Measurements from ENCODE around the gene PRDX2. TPM values are rescaled to one million over a fixed set of nuclear protein-coding genes. Genes with fewer than 3 reads are reported as not detected.

Gene PRDX2
- total and polyA plus RNA-seq, 10 of the 15 experiments (the other 5 are each of a cell fraction or from before 2014, with no cell fraction given): 93.0 to 812 (median 344) TPM

- peak; percentile 6; the same call in 1 of the 2 replicates for TF ChIP-seq REST (IDR thresholded peaks at IDR 0.05; ENCODE audit: low read depth, low read length)
- TF ChIP-seq SUZ12 (IDR thresholded peaks at IDR 0.05; ENCODE audit: unreplicated experiment): no peak
- no peak for TF ChIP-seq RCOR1 (conservative IDR thresholded peaks at IDR 0.05; ENCODE audit: low read depth, low read length)
- TF ChIP-seq ZBED1 (IDR thresholded peaks at IDR 0.05; ENCODE audit: borderline replicate concordance): peak; percentile 89
- peak; percentile 5 to 79 for TF ChIP-seq EGR1 (IDR thresholded peaks at IDR 0.05; ENCODE audit: borderline replicate concordance in 1 of 2, low read depth in 2 of 2, low read length in 2 of 2)
- peak; percentile 89 for TF ChIP-seq SKIL (IDR thresholded peaks at IDR 0.05; ENCODE audit: low read depth, poor library complexity, severe bottlenecking)
- TF ChIP-seq RAD21 (IDR thresholded peaks at IDR 0.05; ENCODE audit: insufficient read depth, low read depth, low read length): 0 out of 2 replicates have a peak, but pooled peaks have one; percentile 9
- peak; percentile 54; the same call in 1 of the 2 replicates for TF ChIP-seq NR2C1 (IDR thresholded peaks at IDR 0.05)
- no peak for TF ChIP-seq IRF5 (IDR thresholded peaks at IDR 0.05; ENCODE audit: borderline replicate concordance)
- TF ChIP-seq NR2F1 (conservative IDR thresholded peaks at IDR 0.05): peak; percentile 96
- 0 out of 2 replicates have a peak, but pooled peaks have one; percentile 36 for TF ChIP-seq PKNOX1 (IDR thresholded peaks at IDR 0.05)
- TF ChIP-seq SMAD1 (IDR thresholded peaks at IDR 0.05; ENCODE audit: low read depth, partially characterized antibody): peak; percentile 63
- peak; percentile 28; the same call in 1 of the 2 replicates for TF ChIP-seq JUNB (IDR thresholded peaks at IDR 0.05)
- peak; percentile 96 for TF ChIP-seq RELB (IDR thresholded peaks at IDR 0.05; ENCODE audit: low read depth)
- peak; percentile 93 for TF ChIP-seq CHD2 (IDR thresholded peaks at IDR 0.05; ENCODE audit: borderline replicate concordance, low read depth, low read length)
- TF ChIP-seq TBL1XR1 (IDR thresholded peaks at IDR 0.05; ENCODE audit: low read depth, low read length): peak; percentile 94
- TF ChIP-seq MEF2A (IDR thresholded peaks at IDR 0.05; ENCODE audit: insufficient read depth, low read depth, low read length): peak; percentile 77
- peak; percentile 25; the same call in 1 of the 2 replicates for TF ChIP-seq IRF4 (IDR thresholded peaks at IDR 0.05; ENCODE audit: low read depth, low read length)
- no peak for TF ChIP-seq FOS (IDR thresholded peaks at IDR 0.05; ENCODE audit: borderline replicate concordance, extremely low read depth, insufficient read length)
- peak; percentile 90 for TF ChIP-seq ESRRA (IDR thresholded peaks at IDR 0.05; ENCODE audit: low read length)
- no peak for TF ChIP-seq SMAD5 (IDR thresholded peaks at IDR 0.05; ENCODE audit: low read depth)
- TF ChIP-seq CREM (IDR thresholded peaks at IDR 0.05; ENCODE audit: low read depth): peak; percentile 76; the same call in 1 of the 2 replicates
These were observed 12.9 kb downstream of the PRDX2 start (continued) for GRCh38 chr19:12788682-12789097.

Data from GM12878 (cell line).